ENCODE measurements around the gene ZNF547. TPM values are rescaled to one million over a fixed set of nuclear protein-coding genes. Genes with fewer than 3 reads are reported as not detected.
A peak's percentile ranks its signal among the peaks of the same experiment; 100 is the strongest.

The ZNF547 gene
- total RNA-seq: 5.2 and 8.7 TPM in 2 replicates
- long read RNA-seq, transcript ZNF547-201 (4 exons, 2,739 nt): major isoform, 6 of 11 reads
- long read RNA-seq, partial matches to known transcripts: 0 of 11 reads
- long read RNA-seq, other reads (novel, unspliced or antisense): 5 of 11 reads

DNA sequence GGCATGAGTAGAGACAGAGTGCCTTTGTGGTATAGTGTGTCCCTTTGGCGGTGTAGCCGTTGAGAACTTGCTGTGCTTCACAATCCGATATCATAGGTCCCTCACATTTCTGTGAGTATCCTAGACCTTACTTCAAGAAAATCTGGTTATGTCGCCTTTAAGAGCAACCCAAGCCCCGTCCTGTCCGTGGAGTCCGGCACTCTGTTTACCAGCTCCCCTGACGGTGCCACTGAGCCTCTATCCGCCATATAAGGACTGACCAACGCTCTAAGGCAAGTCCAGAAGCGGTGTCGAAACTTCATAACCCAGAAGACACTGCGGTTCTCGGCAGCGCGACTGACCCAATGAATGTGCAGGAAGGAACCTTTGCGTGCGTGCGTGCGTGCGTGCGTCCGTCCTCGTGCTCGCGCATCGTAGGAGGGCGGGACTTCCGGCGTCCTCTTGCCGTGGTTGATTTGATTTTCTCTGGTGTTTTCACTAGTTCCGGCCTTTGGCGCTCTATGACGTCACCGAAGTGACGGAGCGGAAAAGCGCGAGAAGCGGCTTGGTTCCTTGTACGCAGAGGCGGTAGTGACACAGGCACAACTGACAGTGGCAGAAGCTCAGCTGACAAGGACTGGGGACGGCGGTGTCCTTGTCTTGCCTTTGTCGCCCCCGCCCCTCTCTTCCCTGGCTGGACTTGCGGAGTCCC, at the start of gene ZNF547, which contains the start of gene TRAPPC2B:
TSS of gene ZNF547 (plus strand) at position 555 of the 691 bp plus-strand sequence. CDS start 5,005 bp downstream, outside the sequence.
TSS of gene TRAPPC2B (plus strand) at position 555 of the 691 bp plus-strand sequence. CDS start 1,283 bp downstream, outside the sequence.
- no peaks in the 10 kb centered on the region for H3K27me3 Mint-ChIP-seq (ENCODE audit: low read depth)

GRCh38 chr19:57314146-57314545, 49.2 kb upstream of the ZNF547 start:
- peaks cover 71% of the 10 kb centered on the region for H3K27me3 Mint-ChIP-seq (ENCODE audit: low read depth)
- no peak overlapping the region for H3K27ac Mint-ChIP-seq (ENCODE audit: unreplicated experiment)
- no peaks in the 10 kb centered on the region for H3K36me3 Mint-ChIP-seq (ENCODE audit: low read depth)
- H3K4me1 Mint-ChIP-seq: no peaks in the 10 kb centered on the region
- DNase-seq (ENCODE audit: low read depth, low spot score): no peak
- H3K4me3 Mint-ChIP-seq: no peak overlapping the region
- no peaks in the 10 kb centered on the region for H3K9me3 Mint-ChIP-seq
- TF ChIP-seq CTCF (conservative IDR thresholded peaks at IDR 0.05): no peak

More for the DNA sequence above, at the start of gene ZNF547, which contains the start of gene TRAPPC2B:
- Mint-ChIP-seq H3K27ac (ENCODE audit: unreplicated experiment) (peak within 1 kb of the TSS; percentile 98), H3K9me3 (no peaks in the 10 kb centered on the region), H3K4me1 (peaks cover 21% of the 10 kb centered on the region), H3K36me3 (ENCODE audit: low read depth) (peaks cover 13% of the 10 kb centered on the region), H3K4me3 (peak within 1 kb of the TSS; percentile 95)
- peak; percentile 95 for DNase-seq (ENCODE audit: low read depth, low spot score)
- TF ChIP-seq CTCF (conservative IDR thresholded peaks at IDR 0.05): no peak

DNA sequence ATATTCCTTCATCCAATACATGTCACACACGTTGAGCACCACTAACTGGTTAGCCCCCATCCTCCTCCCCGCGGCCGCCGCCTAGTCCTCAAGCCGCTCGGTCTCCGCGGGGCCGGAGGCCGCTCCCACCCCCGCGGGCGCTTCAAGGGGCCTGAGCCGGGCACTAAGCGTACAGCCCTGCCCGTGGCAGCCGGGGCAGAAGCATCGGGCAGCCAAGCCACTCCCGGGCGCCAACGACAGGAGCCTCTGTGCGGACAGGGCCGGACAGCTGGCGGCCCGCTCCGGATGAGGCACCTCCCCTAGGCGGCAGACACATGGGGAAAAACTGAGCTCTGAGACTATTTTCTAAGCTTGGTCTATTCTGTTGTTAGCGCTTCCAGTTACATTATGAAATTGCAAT, 45.8 kb upstream of the ZNF547 start:
- H3K27me3 Mint-ChIP-seq (ENCODE audit: low read depth): peaks cover 58% of the 10 kb centered on the region
- no peaks in the 10 kb centered on the region for H3K36me3 Mint-ChIP-seq (ENCODE audit: low read depth)
- no peak for DNase-seq (ENCODE audit: low read depth, low spot score)
- H3K4me1 Mint-ChIP-seq: peaks cover 25% of the 10 kb centered on the region
- H3K27ac Mint-ChIP-seq (ENCODE audit: unreplicated experiment): no peak overlapping the region
- no peaks in the 10 kb centered on the region for H3K9me3 Mint-ChIP-seq
- no peak for TF ChIP-seq CTCF (conservative IDR thresholded peaks at IDR 0.05)
- H3K4me3 Mint-ChIP-seq: no peak overlapping the region

- no peaks in the 10 kb centered on the region for H3K9me3 Mint-ChIP-seq
- H3K4me3 Mint-ChIP-seq: peak overlapping the region; percentile 96
- H3K27me3 Mint-ChIP-seq (ENCODE audit: low read depth): peaks cover 34% of the 10 kb centered on the region
- no peak for DNase-seq (ENCODE audit: low read depth, low spot score)
- peak overlapping the region; percentile 98 for H3K27ac Mint-ChIP-seq (ENCODE audit: unreplicated experiment)
- peaks cover 29% of the 10 kb centered on the region for H3K4me1 Mint-ChIP-seq
- no peaks in the 10 kb centered on the region for H3K36me3 Mint-ChIP-seq (ENCODE audit: low read depth)
- no peak for TF ChIP-seq CTCF (conservative IDR thresholded peaks at IDR 0.05)
Measured at GRCh38 chr19:57319869-57320179, 43.5 kb upstream of the ZNF547 start.

DNA sequence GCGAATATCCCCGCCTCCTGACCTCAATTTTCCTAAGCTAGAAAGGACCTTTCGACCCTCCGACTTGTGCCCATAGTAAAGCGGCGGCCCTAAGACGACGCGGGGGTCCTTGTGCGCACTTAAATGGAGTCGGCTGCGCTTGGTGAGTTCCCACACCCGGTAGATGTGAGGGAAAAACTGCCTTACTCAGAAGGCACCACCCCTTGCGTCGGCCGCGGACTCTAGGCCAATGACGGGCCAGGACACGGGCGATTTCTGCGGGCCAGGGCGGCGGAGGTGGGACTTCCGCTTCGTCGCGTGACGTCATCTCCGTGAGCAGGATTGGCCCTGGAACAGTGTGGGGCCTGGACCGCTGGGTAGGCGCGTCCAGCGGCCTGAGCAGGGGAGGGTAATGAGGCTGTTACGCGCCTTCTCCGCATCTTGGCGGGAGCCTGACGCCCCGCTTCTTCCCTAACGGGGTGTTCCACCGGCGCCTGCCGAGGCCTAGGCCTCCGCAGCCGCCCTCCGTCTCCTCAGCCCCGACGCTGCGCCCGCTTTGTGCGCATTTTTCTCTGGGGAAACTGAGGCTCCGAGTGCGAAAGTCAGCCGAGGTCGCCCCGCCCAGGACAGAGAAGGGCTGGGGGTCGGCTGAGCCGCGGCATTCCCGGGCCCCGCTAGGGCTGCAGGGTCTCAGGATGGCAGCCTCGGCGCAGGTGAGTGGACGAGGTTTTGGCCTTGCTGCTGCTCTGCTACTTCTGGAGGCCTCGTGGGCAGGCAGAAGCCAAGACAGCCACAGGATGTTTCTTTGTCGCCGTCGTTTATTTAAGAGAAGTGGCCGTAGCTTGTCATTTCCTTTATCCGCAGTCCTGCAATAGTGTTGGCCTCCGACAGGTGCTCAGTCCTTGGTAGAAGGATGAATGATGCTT, 42.9 kb upstream of the ZNF547 start, which contains the start of gene ZNF543:
TSS of gene ZNF543 (plus strand) at position 293 of the 905 bp plus-strand sequence. CDS start at position 675, 382 bp downstream.
- Mint-ChIP-seq H3K4me3 (peak within 1 kb of the TSS; percentile 96), H3K27ac (ENCODE audit: unreplicated experiment) (peak within 1 kb of the TSS; percentile 98), H3K27me3 (ENCODE audit: low read depth) (peaks cover 28% of the 10 kb centered on the region), H3K9me3 (no peaks in the 10 kb centered on the region), H3K36me3 (ENCODE audit: low read depth) (no peaks in the 10 kb centered on the region), H3K4me1 (peaks cover 29% of the 10 kb centered on the region)
- TF ChIP-seq CTCF (conservative IDR thresholded peaks at IDR 0.05): no peak
- peak; percentile 90 for DNase-seq (ENCODE audit: low read depth, low spot score)

Data from neural crest cell (in vitro differentiated cells).